ENCODE measurements around the gene MCF2L2. TPM values are rescaled to one million over a fixed set of nuclear protein-coding genes. Genes with fewer than 3 reads are reported as not detected.
"Not testable (repeated sequence)": the region's sequence is repeated elsewhere in the genome, so short reads cannot be mapped to it uniquely, and the experiment has no call there.

MCF2L2 gene
- total RNA-seq, 1 donor from 2014 or later: 4.1 TPM

GRCh38 chr3:183438735-183439134, 10.3 kb upstream of the MCF2L2 start:
- Mint-ChIP-seq H3K4me1 (ENCODE audit: low read depth) (peaks cover 39% of the 10 kb centered on the region), H3K27me3 (ENCODE audit: insufficient read depth) (peaks cover 4% of the 10 kb centered on the region), H3K9me3 (peaks cover 23% of the 10 kb centered on the region), H3K4me3 (no peak overlapping the region), H3K36me3 (ENCODE audit: low read depth) (peaks cover 6% of the 10 kb centered on the region), H3K27ac (no peak overlapping the region)
- intact Hi-C loops (cut with micrococcal nuclease): loop anchor here (10.0 kb wide), 1 partner anchor 1376 kb away; the partner anchor contains the start of gene VPS8
- no peak for DNase-seq (ENCODE audit: low spot score)

DNA sequence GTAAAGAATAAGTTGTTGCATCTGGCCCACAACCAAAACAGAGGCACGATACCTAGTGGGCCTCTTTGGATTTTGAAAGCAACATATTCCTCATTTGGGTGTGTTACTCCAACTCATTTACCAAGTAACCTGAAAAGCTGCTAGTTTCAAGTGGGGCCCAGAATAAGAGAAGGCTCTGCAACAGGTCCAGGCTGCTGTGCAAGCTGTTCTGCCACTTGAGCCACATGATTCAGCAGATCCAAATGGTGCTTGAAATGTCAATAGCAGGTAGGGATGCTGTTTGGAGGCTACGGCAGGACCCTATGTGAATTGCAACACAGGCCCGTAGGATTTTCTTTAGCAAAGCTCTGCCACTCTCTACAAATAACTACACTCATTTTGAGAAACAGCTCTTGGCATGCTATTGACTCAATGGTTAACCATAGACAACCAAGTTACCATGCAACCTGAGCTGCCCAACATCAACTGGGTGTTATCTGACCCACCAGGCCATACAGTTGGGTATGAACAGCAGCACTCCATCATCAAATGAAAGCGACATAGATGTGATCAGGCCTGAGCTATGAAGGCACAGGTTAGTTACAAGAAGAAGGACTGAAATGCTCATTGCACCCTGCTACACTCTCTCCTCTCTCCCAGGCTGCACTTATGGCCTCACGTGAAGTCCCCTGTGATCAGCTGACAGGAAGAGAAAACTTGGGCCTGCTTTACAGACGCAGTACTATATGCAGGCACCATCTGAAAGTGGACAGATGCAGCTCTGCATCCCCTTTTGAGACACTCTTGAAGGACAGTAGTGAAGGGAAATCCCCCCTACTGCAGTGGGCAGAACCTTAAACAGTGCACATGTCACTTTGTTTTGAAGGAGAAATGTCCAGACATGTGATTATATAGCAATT, 9.5 kb upstream of the MCF2L2 start:
- DNase-seq (ENCODE audit: low spot score): no peak
- Mint-ChIP-seq H3K4me1 (ENCODE audit: low read depth) (peaks cover 39% of the 10 kb centered on the region), H3K4me3 (no peak overlapping the region)

DNA sequence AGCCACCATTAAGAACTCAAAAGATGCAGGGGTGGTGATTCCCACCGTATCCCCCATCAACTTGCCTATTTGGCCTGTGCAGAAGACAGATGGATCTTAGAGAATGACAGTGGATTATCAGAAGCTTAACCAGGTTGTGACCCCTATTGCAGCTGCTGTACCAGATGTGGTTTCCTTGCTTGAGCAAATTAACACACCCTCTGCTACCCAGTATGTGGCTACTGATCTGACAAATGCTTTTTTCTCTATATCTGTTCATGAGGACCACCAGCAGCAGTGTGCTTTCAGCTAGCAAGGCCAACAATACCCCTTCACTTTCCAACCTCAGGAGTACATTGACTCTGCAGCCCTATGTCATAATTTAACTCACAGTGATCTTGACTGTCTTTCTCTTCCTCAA, 8.6 kb upstream of the MCF2L2 start:
- Mint-ChIP-seq H3K4me1 (ENCODE audit: low read depth) (peaks cover 39% of the 10 kb centered on the region), H3K4me3 (no peak overlapping the region), H3K27ac (peak overlapping the region; percentile 18), H3K27me3 (ENCODE audit: insufficient read depth) (no peaks in the 10 kb centered on the region), H3K36me3 (ENCODE audit: low read depth) (peaks cover 2% of the 10 kb centered on the region), H3K9me3 (peaks cover 7% of the 10 kb centered on the region)
- intact Hi-C loops (cut with micrococcal nuclease): loop anchor here (10.0 kb wide), 1 partner anchor 1378 kb away; the partner anchor contains the start of gene VPS8
- DNase-seq (ENCODE audit: low spot score): no peak

More for the DNA sequence above, 9.5 kb upstream of the MCF2L2 start:
- H3K27me3 Mint-ChIP-seq (ENCODE audit: insufficient read depth): no peaks in the 10 kb centered on the region
- intact Hi-C loops (cut with micrococcal nuclease): loop anchor here (10.0 kb wide), 1 partner anchor 1377 kb away; the partner anchor contains the start of gene VPS8
- peak overlapping the region; percentile 18 for H3K27ac Mint-ChIP-seq
- peaks cover 2% of the 10 kb centered on the region for H3K36me3 Mint-ChIP-seq (ENCODE audit: low read depth)
- H3K9me3 Mint-ChIP-seq: peaks cover 15% of the 10 kb centered on the region

- H3K27me3 Mint-ChIP-seq (ENCODE audit: insufficient read depth): peaks cover 2% of the 10 kb centered on the region
- H3K27ac Mint-ChIP-seq: no peak overlapping the region
- no peak for DNase-seq (ENCODE audit: low spot score)
- no peaks in the 10 kb centered on the region for H3K9me3 Mint-ChIP-seq
- H3K4me3 Mint-ChIP-seq: no peak overlapping the region
- H3K36me3 Mint-ChIP-seq (ENCODE audit: low read depth): peaks cover 2% of the 10 kb centered on the region
- peaks cover 48% of the 10 kb centered on the region for H3K4me1 Mint-ChIP-seq (ENCODE audit: low read depth)
- intact Hi-C loops (cut with micrococcal nuclease): loop anchor here (10.0 kb wide), 1 partner anchor 1379 kb away; the partner anchor contains the start of gene VPS8
Measured at GRCh38 chr3:183435661-183436060, 7.2 kb upstream of the MCF2L2 start.

GRCh38 chr3:183434992-183435391, 6.6 kb upstream of the MCF2L2 start:
- H3K36me3 Mint-ChIP-seq (ENCODE audit: low read depth): no peaks in the 10 kb centered on the region
- no peak for DNase-seq (ENCODE audit: low spot score)
- no peak overlapping the region for H3K27ac Mint-ChIP-seq
- no peaks in the 10 kb centered on the region for H3K9me3 Mint-ChIP-seq
- H3K4me1 Mint-ChIP-seq (ENCODE audit: low read depth): peaks cover 50% of the 10 kb centered on the region
- intact Hi-C loops (cut with micrococcal nuclease): loop anchor here (10.0 kb wide), 1 partner anchor 1380 kb away; the partner anchor contains the start of gene VPS8
- no peak overlapping the region for H3K4me3 Mint-ChIP-seq
- peaks cover 2% of the 10 kb centered on the region for H3K27me3 Mint-ChIP-seq (ENCODE audit: insufficient read depth)

DNA sequence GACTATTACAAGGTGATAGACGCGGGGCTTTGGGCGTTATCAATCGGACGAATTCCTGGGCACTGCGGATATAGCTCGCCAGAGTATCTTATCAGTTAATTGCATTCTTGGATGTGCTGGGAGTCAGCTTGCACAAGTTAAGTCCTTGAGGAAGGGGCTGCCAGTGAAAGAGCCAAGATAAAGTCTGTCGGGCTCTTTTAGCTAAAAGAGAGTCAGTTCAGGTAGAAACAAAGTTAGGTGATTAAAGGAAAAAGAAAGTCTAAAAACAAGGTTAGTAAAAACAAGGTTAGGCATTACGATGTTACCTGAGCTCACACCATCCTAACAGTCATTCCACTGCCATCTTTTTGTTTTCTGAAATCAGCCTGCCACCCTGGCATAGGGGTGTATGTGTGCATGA, 6.1 kb upstream of the MCF2L2 start:
- H3K27ac Mint-ChIP-seq: no peak overlapping the region
- peaks cover 2% of the 10 kb centered on the region for H3K27me3 Mint-ChIP-seq (ENCODE audit: insufficient read depth)
- intact Hi-C loops (cut with micrococcal nuclease): loop anchor here (10.0 kb wide), 1 partner anchor 1380 kb away; the partner anchor contains the start of gene VPS8
- H3K9me3 Mint-ChIP-seq: no peaks in the 10 kb centered on the region
- peaks cover 46% of the 10 kb centered on the region for H3K4me1 Mint-ChIP-seq (ENCODE audit: low read depth)
- no peak overlapping the region for H3K4me3 Mint-ChIP-seq
- DNase-seq (ENCODE audit: low spot score): no peak
- no peaks in the 10 kb centered on the region for H3K36me3 Mint-ChIP-seq (ENCODE audit: low read depth)

GRCh38 chr3:183430325-183430957, 2.0 kb upstream of the MCF2L2 start:
- peak overlapping the region; percentile 83 for H3K27ac Mint-ChIP-seq
- DNase-seq (ENCODE audit: low spot score): no peak
- peak overlapping the region; percentile 9 for H3K4me3 Mint-ChIP-seq
- peaks cover 2% of the 10 kb centered on the region for H3K36me3 Mint-ChIP-seq (ENCODE audit: low read depth)
- H3K4me1 Mint-ChIP-seq (ENCODE audit: low read depth): peaks cover 22% of the 10 kb centered on the region
- no peaks in the 10 kb centered on the region for H3K9me3 Mint-ChIP-seq
- intact Hi-C loops (cut with micrococcal nuclease): loop anchor here (1.0 to 10.0 kb wide), 6 partner anchors 17 to 1384 kb away; partner anchors contain the start of genes KLHL6 and VPS8
- H3K27me3 Mint-ChIP-seq (ENCODE audit: insufficient read depth): peaks cover 7% of the 10 kb centered on the region

- Mint-ChIP-seq H3K9me3 (peaks cover 3% of the 10 kb centered on the region), H3K36me3 (ENCODE audit: low read depth) (peaks cover 3% of the 10 kb centered on the region), H3K27me3 (ENCODE audit: insufficient read depth) (peaks cover 9% of the 10 kb centered on the region), H3K4me3 (peak overlapping the region; percentile 82), H3K27ac (peak overlapping the region; percentile 42), H3K4me1 (ENCODE audit: low read depth) (peaks cover 33% of the 10 kb centered on the region)
- intact Hi-C loops (cut with micrococcal nuclease): loop anchor here (1.0 kb wide), 1 partner anchor 270 kb away; no protein-coding TSS in a partner anchor
- peak; percentile 14 for DNase-seq (ENCODE audit: low spot score)
Measured at GRCh38 chr3:183427876-183428446, 458 bp downstream of the MCF2L2 start.

DNA sequence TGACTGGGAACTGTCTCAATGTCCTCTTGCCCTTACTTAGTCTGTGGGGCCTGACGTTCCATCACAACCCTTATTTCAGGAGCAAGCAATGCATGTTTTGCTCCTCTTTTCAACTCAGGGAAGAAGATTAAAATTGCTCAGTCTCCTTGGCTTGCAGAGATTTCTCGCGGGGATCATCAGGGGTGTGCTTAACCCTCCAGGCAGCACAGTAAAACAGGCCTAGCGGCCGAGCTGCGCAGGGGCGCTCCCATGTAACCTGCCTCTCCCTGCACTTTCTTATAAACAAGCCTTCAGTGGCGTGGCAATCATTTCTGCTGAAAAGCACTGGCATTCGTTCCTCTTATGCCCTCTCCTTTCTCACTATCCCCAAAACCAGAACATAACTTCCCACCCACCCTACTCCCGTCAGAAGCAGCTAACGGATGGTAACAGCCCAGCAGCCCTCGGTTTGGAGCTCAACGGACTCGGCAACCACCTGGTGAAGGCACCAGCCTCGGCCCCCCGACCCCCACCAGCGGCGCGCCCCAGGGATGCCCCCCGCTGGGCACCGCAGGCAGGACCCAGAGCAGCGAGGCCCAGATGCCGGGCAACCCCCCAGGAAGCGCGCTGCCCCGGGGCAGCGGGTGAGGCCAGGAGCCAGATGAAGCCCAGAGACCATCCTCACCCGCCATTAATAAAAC, 1.1 kb downstream of the MCF2L2 start:
- peak overlapping the region; percentile 42 for H3K27ac Mint-ChIP-seq
- peaks cover 3% of the 10 kb centered on the region for H3K9me3 Mint-ChIP-seq
- peaks cover 9% of the 10 kb centered on the region for H3K27me3 Mint-ChIP-seq (ENCODE audit: insufficient read depth)
- H3K4me1 Mint-ChIP-seq (ENCODE audit: low read depth): peaks cover 33% of the 10 kb centered on the region
- no peak for DNase-seq (ENCODE audit: low spot score)
- peaks cover 3% of the 10 kb centered on the region for H3K36me3 Mint-ChIP-seq (ENCODE audit: low read depth)
- peak overlapping the region; percentile 82 for H3K4me3 Mint-ChIP-seq
- intact Hi-C loops (cut with micrococcal nuclease): no loop called here

DNA sequence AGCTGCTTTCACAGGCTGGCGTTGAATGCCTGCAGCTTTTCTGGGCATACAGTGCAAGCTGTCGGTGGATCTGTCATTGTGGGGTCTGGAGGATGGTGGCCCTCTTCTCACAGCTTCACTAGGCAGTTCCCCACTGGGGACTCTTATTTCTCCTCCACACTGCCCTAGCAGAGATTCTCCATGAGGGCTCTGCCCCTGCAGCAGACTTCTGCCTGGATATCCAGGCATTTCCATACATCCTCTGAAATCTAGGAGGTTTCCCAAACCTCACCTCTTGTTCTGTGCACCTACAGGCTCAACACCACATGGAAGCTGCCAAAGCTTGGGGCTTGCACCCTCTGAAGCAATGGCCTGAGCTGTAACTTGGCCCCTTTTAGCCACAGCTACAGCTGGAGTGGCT, 9.6 kb downstream of the MCF2L2 start:
- Mint-ChIP-seq H3K36me3 (ENCODE audit: low read depth) (peaks cover 14% of the 10 kb centered on the region), H3K9me3 (peaks cover 39% of the 10 kb centered on the region)
- H3K4me1 Mint-ChIP-seq (ENCODE audit: low read depth); H3K27me3 Mint-ChIP-seq (ENCODE audit: insufficient read depth); H3K27ac Mint-ChIP-seq; intact Hi-C loops (cut with micrococcal nuclease); DNase-seq (ENCODE audit: low spot score); H3K4me3 Mint-ChIP-seq: not testable (repeated sequence)

DNA sequence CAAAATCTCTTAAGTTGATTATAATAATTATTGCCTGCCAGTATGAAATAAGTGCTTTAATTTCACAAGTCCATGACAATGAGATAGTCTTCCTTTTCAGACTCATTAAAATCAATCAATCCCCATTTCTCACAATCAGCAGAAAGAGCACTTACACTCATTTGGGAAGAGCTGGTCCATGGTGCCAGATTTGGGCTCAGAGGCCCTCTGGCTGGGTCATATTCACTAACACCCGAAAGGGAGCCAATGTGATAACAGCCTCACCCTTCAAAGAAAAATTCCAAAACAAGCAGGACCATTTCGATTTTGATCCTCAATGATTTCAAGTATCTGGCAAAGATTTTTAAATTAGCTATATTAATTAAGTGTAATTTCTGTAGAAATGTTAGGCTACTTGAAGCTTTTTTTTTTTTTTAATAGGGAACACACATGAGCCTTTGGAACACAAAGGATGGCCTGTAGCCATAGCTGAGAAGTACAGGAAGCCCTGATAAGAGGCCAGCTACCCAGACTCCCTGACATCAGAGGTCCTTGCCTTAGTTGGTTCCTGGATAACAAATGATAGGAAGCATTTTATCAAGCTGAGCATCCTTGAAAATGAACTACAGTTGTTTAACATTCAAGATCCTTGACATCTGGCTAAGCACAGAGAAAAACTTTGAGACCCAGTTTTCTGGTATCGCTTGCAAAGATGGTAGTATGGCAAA, 17.1 kb downstream of the MCF2L2 start:
- Mint-ChIP-seq H3K4me3 (no peak overlapping the region), H3K27me3 (ENCODE audit: insufficient read depth) (peaks cover 3% of the 10 kb centered on the region), H3K4me1 (ENCODE audit: low read depth) (no peaks in the 10 kb centered on the region), H3K36me3 (ENCODE audit: low read depth) (no peaks in the 10 kb centered on the region), H3K9me3 (no peaks in the 10 kb centered on the region), H3K27ac (no peak overlapping the region)
- DNase-seq (ENCODE audit: low spot score): no peak
- intact Hi-C loops (cut with micrococcal nuclease): no loop called here

- Mint-ChIP-seq H3K9me3 (no peaks in the 10 kb centered on the region), H3K27ac (no peak overlapping the region), H3K4me1 (ENCODE audit: low read depth) (no peaks in the 10 kb centered on the region), H3K36me3 (ENCODE audit: low read depth) (no peaks in the 10 kb centered on the region), H3K27me3 (ENCODE audit: insufficient read depth) (peaks cover 3% of the 10 kb centered on the region), H3K4me3 (no peak overlapping the region)
- DNase-seq (ENCODE audit: low spot score): no peak
- intact Hi-C loops (cut with micrococcal nuclease): no loop called here
Measured at GRCh38 chr3:183410759-183411158, 17.7 kb downstream of the MCF2L2 start.

Measured in activated T-helper 1 cell treated with anti-CD3 and anti-CD28 coated beads, Interleukin-12 subunit alpha, Interleukin-12 subunit beta, Interleukin-2, Interleukin-4 antibody, amounts not matched to agents 30 ng/mL and 10 ng/mL and 1 ng/mL, durations not matched to agents 14 hours and 24 hours and 36 hours (primary cell).